Right lobe of liver (tissue), 6 donors: Measurements from ENCODE around the gene TAOK1. TPM values are rescaled to one million over a fixed set of nuclear protein-coding genes. Genes with fewer than 3 reads are reported as not detected.

Experiments used
- ATAC-seq, 4 donors: fragments of 200-7000 bp; cut with Tn5 transposase; one replicate each; pipeline ENCODE4 v1.9.1; 2020; ENCODE audit warnings: mild to moderate bottlenecking in 4 of 4, moderate library complexity in 4 of 4
- DNase-seq, 3 donors: peaks; one replicate each; pipeline ENCODE4 v3.0.0-alpha.2; 2020
- H3K27ac ChIP-seq, 3 donors: fragments of 200-600 bp; one replicate each; pipeline ENCODE4 v1.8.0; 2022
- H3K27me3 ChIP-seq, 2 donors: fragments of 200-600 bp; one replicate each; pipeline ENCODE4 v1.8.0; 2022
- H3K36me3 ChIP-seq, 4 donors: fragments of 200-600 bp; sonication (generic) in 1 of 4; one replicate each; pipeline versions ENCODE4 v1.5.1 to v1.8.0; 2017 to 2022; ENCODE audit warnings: control low read depth in 1 of 4
- H3K4me1 ChIP-seq, 4 donors: fragments of 200-600 bp; sonication (generic) in 1 of 4; one replicate each; pipeline versions ENCODE4 v1.5.1 to v1.8.0; 2017 to 2022; ENCODE audit warnings: control low read depth in 1 of 4
- H3K4me3 ChIP-seq, 3 donors: fragments of 200-600 bp; one replicate each; pipeline ENCODE4 v1.8.0; 2022
- H3K9me3 ChIP-seq, 4 donors: fragments of 200-600 bp; sonication (generic) in 1 of 4; one replicate each; pipeline versions ENCODE4 v1.5.1 to v1.8.0; 2017 to 2022; ENCODE audit warnings: control low read depth in 1 of 4
- POLR2A ChIP-seq: fragments of 450-650 bp; IDR thresholded peaks from one replicate; pipeline ENCODE4 v1.6.1; 2017; ENCODE audit warnings: antibody characterized with exemption, mild to moderate bottlenecking
- WGBS: methylation state at CpG from one replicate; pipeline ENCODE4 v1.1.6; 2018; ENCODE audit warnings: low coverage, low lambda C conversion rate; ENCODE audit not compliant: insufficient coverage; ENCODE audit errors: missing lambda C conversion rate; 5-methylcytosine and 5-hydroxymethylcytosine counted together
- intact Hi-C, 2 donors: fragments of 100-400 bp; cut with DNase I; formaldehyde crosslinking; loops; one replicate each; pipeline versions ENCODE4 v1.11.2 to v1.14.1; 2022
- small RNA-seq, 2 experiments: library from RNA; depleted of rRNA; stranded (forward); fragments of <200 nt; gene quantifications; one replicate each; pipeline ENCODE3, GENCODE V24; 2016
- total RNA-seq, 6 experiments: library from RNA; depleted of rRNA in 2 of 6; stranded (reverse); fragments of >200 nt in 2 of 6; fragmentation: NEBNext Ultra II Directional in 3 of 6; extraction: Animal tissue kit (Norgen Biotek cat#: 25700) in 3 of 6; gene quantifications; one replicate each; pipeline versions ENCODE4 v1.1.0 to v1.2.4, GENCODE V29; 2016 to 2023
- TF ChIP-seq, protein P1 (sequence below), 4 donors: fragments of 200-600 bp in 3 of 4; fragments of 450-650 bp in 1 of 4; IDR thresholded peaks; one replicate each; pipeline versions ENCODE4 v1.5.1 to v1.8.0; 2016 to 2022; ENCODE audit warnings: antibody characterized with exemption in 4 of 4, mild to moderate bottlenecking in 2 of 4
- donor health status: DM: no; HTN: yes; CAD: no.
- donor health status: DM: no; HTN: no; CAD: no.
- donor health status: DM: no; HTN: no; CAD: no.
- donor health status: DM: no; HTN: yes; CAD: no.
- donor health status: DM: no; HTN: yes; CAD: no.

Gene TAOK1
- total RNA-seq, 6 experiments from 2014 or later, result 17.1 to 37.1 (median 21.1) TPM

DNA sequence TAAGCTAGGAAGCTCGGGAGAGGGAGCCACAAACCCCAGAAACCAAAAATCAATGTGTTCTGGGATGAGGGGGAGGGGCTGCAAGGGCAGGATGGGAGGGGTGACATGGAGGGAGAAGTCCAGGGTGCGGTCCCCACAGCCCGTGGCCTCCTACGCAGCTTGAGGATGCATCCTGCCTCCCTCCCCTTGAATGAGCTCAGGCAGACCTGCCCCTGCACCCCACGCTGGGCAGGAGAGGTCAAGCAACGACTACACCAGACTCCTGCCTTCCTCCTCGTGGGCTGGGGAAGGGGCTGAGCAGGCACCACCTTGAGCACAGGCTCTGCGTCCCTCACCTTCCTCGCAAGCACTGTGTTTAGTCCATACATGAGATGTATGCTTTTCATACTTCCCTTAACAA lies 206.6 kb downstream of the TAOK1 start:
- ATAC-seq (no peak), DNase-seq (peak in 1 of 3 donors; percentile 6)
- no peaks in the 10 kb centered on the region for H3K9me3 ChIP-seq
- no peak overlapping the region for H3K27ac ChIP-seq
- no peak overlapping the region for H3K4me3 ChIP-seq
- no peaks in the 10 kb centered on the region for H3K27me3 ChIP-seq
- H3K36me3 ChIP-seq, result no peaks in the 10 kb centered on the region
- TF ChIP-seq, protein P1, sequence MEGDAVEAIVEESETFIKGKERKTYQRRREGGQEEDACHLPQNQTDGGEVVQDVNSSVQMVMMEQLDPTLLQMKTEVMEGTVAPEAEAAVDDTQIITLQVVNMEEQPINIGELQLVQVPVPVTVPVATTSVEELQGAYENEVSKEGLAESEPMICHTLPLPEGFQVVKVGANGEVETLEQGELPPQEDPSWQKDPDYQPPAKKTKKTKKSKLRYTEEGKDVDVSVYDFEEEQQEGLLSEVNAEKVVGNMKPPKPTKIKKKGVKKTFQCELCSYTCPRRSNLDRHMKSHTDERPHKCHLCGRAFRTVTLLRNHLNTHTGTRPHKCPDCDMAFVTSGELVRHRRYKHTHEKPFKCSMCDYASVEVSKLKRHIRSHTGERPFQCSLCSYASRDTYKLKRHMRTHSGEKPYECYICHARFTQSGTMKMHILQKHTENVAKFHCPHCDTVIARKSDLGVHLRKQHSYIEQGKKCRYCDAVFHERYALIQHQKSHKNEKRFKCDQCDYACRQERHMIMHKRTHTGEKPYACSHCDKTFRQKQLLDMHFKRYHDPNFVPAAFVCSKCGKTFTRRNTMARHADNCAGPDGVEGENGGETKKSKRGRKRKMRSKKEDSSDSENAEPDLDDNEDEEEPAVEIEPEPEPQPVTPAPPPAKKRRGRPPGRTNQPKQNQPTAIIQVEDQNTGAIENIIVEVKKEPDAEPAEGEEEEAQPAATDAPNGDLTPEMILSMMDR (IDR thresholded peaks at IDR 0.05), result no peak
- TF ChIP-seq POLR2A, result no peak
- WGBS, result 90% methylated on average over 2 of the region's 9 CpGs
- peaks cover 0 to 10% (median 5%) of the 10 kb centered on the region in 4 donors for H3K4me1 ChIP-seq
- intact Hi-C loops, result no loop called here

DNA sequence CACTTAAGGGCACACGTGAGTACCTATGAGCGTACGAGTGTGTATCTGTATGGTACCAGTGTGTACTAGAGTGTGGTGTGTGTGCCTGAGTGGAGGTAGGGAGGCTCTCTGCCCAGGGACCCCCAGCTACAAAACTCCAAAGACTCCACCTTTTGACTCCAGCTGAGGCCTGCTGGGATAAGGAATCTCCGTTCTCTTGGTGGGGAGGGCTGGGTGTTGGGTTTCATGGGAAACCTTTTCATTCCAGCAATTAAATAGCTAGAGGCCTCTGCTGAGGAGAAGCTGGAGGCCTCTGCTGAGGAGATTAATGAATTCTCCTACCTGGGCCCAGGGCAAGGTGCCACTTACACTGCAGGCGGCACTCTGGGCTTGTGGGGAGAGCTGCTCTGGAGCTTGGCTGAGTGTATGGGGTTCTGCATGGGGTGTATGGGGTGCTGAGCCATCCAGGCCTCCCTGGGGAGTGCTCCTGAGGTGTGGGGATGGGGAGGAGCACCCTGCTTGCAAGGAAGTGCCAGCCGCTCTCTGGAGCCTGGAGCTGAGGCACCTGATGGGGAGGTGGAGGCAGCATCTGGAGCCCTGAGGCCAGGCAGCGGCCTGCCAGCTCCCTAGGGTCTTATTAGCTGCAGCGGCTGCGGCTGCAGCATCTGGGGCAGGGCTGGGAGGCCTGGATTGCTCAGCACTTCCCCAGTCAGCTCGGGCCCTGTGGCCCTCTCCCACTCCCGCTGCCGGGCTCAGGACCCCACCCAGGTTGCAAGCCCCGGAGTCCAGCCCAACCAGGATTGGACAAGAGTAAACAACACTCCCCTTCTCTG lies 207.4 kb downstream of the TAOK1 start:
- WGBS, result 91% methylated on average over 4 of the region's 13 CpGs
- Histone ChIP-seq H3K4me1 (peaks cover 0 to 3% (median under 1%) of the 10 kb centered on the region in 4 donors), H3K27me3 (no peaks in the 10 kb centered on the region), H3K36me3 (no peaks in the 10 kb centered on the region), H3K27ac (no peak overlapping the region), H3K9me3 (no peaks in the 10 kb centered on the region), H3K4me3 (no peak overlapping the region)
- DNase-seq (peak in 1 of 3 donors; percentile 14), ATAC-seq (no peak)
- TF ChIP-seq, protein P1 (IDR thresholded peaks at IDR 0.05), result no peak
- no peak for TF ChIP-seq POLR2A
- intact Hi-C loops, result no loop called here

Small RNA genes lying within 50 kb of the gene (small RNA-seq; reads per million reads assigned to genes)
- gene RNU4-34P (0 reads per million in 2 experiments), gene RNU6-1034P (0 reads per million in 2 experiments), gene RNU6-711P (0 reads per million in 2 experiments)

Other genes with a start within 250 kb of the TAOK1 start
- gene MYO18A, start 210.0 kb upstream of the TAOK1 start, total RNA-seq, result 10 to 100 TPM; 50.1 to 98.2 (median 81.8) TPM
- gene CRYBA1, start 143.5 kb upstream of the TAOK1 start, total RNA-seq, result not detected
- 10 to 100 TPM; 16.1 to 31.2 (median 22.5) TPM for gene NUFIP2, start 96.2 kb upstream of the TAOK1 start, total RNA-seq
- 10 to 100 TPM in 5 of 6 experiments, 1 to 10 TPM in 1; 7.8 to 27.1 (median 13.7) TPM for gene ABHD15, start 176.7 kb downstream of the TAOK1 start, total RNA-seq
- 10 to 100 TPM; 16.8 to 52.4 (median 38.4) TPM for gene TP53I13, start 178.3 kb downstream of the TAOK1 start, total RNA-seq
- gene GIT1, start 199.3 kb downstream of the TAOK1 start, total RNA-seq, result 10 to 100 TPM in 2 of 6 experiments, 1 to 10 TPM in 4; 7.1 to 15.9 (median 8.7) TPM
- 1 to 10 TPM in 1 of 6 experiments, under 1 TPM in 5; 0.37 to 1.6 (median 0.88) TPM for gene ANKRD13B, start 202.8 kb downstream of the TAOK1 start, total RNA-seq
- 1 to 10 TPM in 2 of 6 experiments, under 1 TPM in 4; 0.37 to 5.1 (median 0.81) TPM for gene CORO6, start 232.5 kb downstream of the TAOK1 start, total RNA-seq